HCT116 (cell line): Measurements from ENCODE around the gene GOLT1B. TPM values are rescaled to one million over a fixed set of nuclear protein-coding genes. Genes with fewer than 3 reads are reported as not detected.

Source experiments
- ATAC-seq: fragments of 200-7000 bp; cut with Tn5 transposase; 2 replicates; pipeline ENCODE4 v1.9.1; 2020; ENCODE audit warnings: mild to moderate bottlenecking, moderate library complexity
- BruUV-seq: library from RNA; stranded (reverse); fragments of 400-500 nt; replicated peaks from 2 replicates; lab custom pipeline; 2021; lab: Mats Ljungman, UMichigan
- CTCF ChIA-PET: fragments of 300-600 bp; sonication (Branson Sonifier 250); formaldehyde crosslinking; loops from one replicate; lab custom pipeline; 2021; ENCODE audit warnings: antibody characterized with exemption; lab: Charles Lee
- POLR2A ChIA-PET: fragments of 300-600, 350-600 bp; sonication (Branson Sonifier 250); formaldehyde crosslinking; loops from one replicate; lab custom pipeline; 2021; ENCODE audit warnings: antibody characterized with exemption; lab: Charles Lee
- RAD21 ChIA-PET, 2 experiments: fragments of 300-600 bp; sonication (Branson Sonifier 250); formaldehyde crosslinking; loops; one replicate each; lab custom pipeline; 2023; ENCODE audit warnings: low total read pairs in 2 of 2; ENCODE audit not compliant: uncharacterized antibody in 2 of 2, unreplicated experiment in 2 of 2, low non-redundant PET in 1 of 2; lab: Charles Lee
- DNase-seq: peaks from one replicate; pipeline ENCODE4 v3.0.0-alpha.2; 2010; ENCODE audit warnings: low read depth, low spot score
- H2AFZ ChIP-seq: fragments of 200-600 bp; shearing (Covaris generic), sonication (generic); 2 replicates; pipeline ENCODE4 v1.6.1; 2017; ENCODE audit warnings: low read depth, mixed run types, mixed read lengths, antibody characterized with exemption, low read length; ENCODE audit not compliant: poor library complexity, severe bottlenecking
- H3K27ac ChIP-seq: 2 replicates; pipeline ENCODE4 v1.5.1; 2012; ENCODE audit warnings: low read depth, low read length
- H3K27me3 ChIP-seq: fragments of 200-600 bp; sonication (generic); 2 replicates; pipeline ENCODE4 v1.6.1; 2016; ENCODE audit warnings: mixed run types, low read length, mixed read lengths; ENCODE audit not compliant: insufficient read depth
- H3K36me3 ChIP-seq, 2 experiments: fragments of 200-500 bp in 1 of 2; fragments of 200-600 bp in 1 of 2; sonication (Bioruptor generic) in 1 of 2; sonication (generic) in 1 of 2; 2 replicates each; pipeline versions ENCODE4 v1.5.1 to v1.6.1; 2014 to 2016; ENCODE audit warnings: low read length in 2 of 2, inconsistent platforms in 1 of 2, mixed read lengths in 1 of 2, mixed run types in 1 of 2; ENCODE audit not compliant: insufficient read depth in 2 of 2, control insufficient read depth in 1 of 2
- H3K4me1 ChIP-seq, 2 experiments: fragments of 200-600 bp in 1 of 2; sonication (generic) in 1 of 2; 2 replicates each; pipeline versions ENCODE4 v1.5.1 to v1.6.1; 2012 to 2017; ENCODE audit warnings: low read length in 2 of 2, inconsistent platforms in 1 of 2, mild to moderate bottlenecking in 1 of 2, mixed read lengths in 1 of 2, mixed run types in 1 of 2, moderate library complexity in 1 of 2; ENCODE audit not compliant: insufficient read depth in 2 of 2, control insufficient read depth in 1 of 2
- H3K4me2 ChIP-seq: fragments of 200-600 bp; sonication (generic); 2 replicates; pipeline ENCODE4 v1.6.1; 2017; ENCODE audit warnings: mixed run types, low read length, mixed read lengths
- H3K4me3 ChIP-seq, 2 experiments: fragments of 200-600 bp in 1 of 2; sonication (generic) in 1 of 2; replicated peaks in 1 of 2; 2 replicates each; pipeline ENCODE4 v1.5.1; 2011 to 2016; ENCODE audit warnings: low read length in 2 of 2, control low read depth in 1 of 2, low read depth in 1 of 2, mild to moderate bottlenecking in 1 of 2, mixed read lengths in 1 of 2, mixed run types in 1 of 2
- H3K79me2 ChIP-seq: fragments of 200-600 bp; sonication (generic); 2 replicates; pipeline ENCODE4 v1.6.1; 2017; ENCODE audit warnings: mild to moderate bottlenecking, mixed run types, low read length, moderate library complexity, mixed read lengths; ENCODE audit not compliant: insufficient read depth
- H3K9ac ChIP-seq: fragments of 200-600 bp; sonication (generic); 2 replicates; pipeline ENCODE4 v1.6.1; 2016; ENCODE audit warnings: low read length, mixed read lengths
- H3K9me2 ChIP-seq: fragments of 200-600 bp; sonication (generic), shearing (Covaris generic); 2 replicates; pipeline ENCODE4 v1.6.1; 2017; ENCODE audit warnings: mixed run types, mild to moderate bottlenecking, moderate library complexity; ENCODE audit not compliant: insufficient read depth
- H3K9me3 ChIP-seq, 2 experiments: fragments of 200-500 bp in 1 of 2; fragments of 200-600 bp in 1 of 2; sonication (Bioruptor generic) in 1 of 2; sonication (generic) in 1 of 2; 2 replicates each; pipeline ENCODE4 v1.6.1; 2014 to 2017; ENCODE audit warnings: low read length in 2 of 2, mixed read lengths in 2 of 2, inconsistent platforms in 1 of 2, low read depth in 1 of 2, mild to moderate bottlenecking in 1 of 2, mixed run types in 1 of 2, moderate library complexity in 1 of 2; ENCODE audit not compliant: control insufficient read depth in 1 of 2, insufficient read depth in 1 of 2
- H4K20me1 ChIP-seq: fragments of 200-600 bp; sonication (generic), shearing (Covaris generic); 2 replicates; pipeline ENCODE4 v1.6.1; 2017; ENCODE audit warnings: mixed run types, mild to moderate bottlenecking, moderate library complexity; ENCODE audit not compliant: insufficient read depth
- ATF3 ChIP-seq: IDR thresholded peaks from 2 replicates; pipeline ENCODE4 v1.6.1; 2012
- CEBPB ChIP-seq: IDR thresholded peaks from 2 replicates; pipeline ENCODE4 v1.6.1; 2012; ENCODE audit warnings: low read depth
- EGR1 ChIP-seq: IDR thresholded peaks from 2 replicates; pipeline ENCODE4 v1.6.1; 2012; ENCODE audit warnings: low read depth
- ELF1 ChIP-seq: IDR thresholded peaks from 2 replicates; pipeline ENCODE4 v1.6.1; 2012; ENCODE audit warnings: low read depth, borderline replicate concordance
- EZH2 ChIP-seq: fragments of 200-600 bp; sonication (generic); IDR thresholded peaks from 2 replicates; pipeline ENCODE4 v1.6.1; 2017; ENCODE audit warnings: antibody characterized with exemption, mixed run types
- EZH2phosphoT487 ChIP-seq: fragments of 200-600 bp; IDR thresholded peaks from 2 replicates; pipeline ENCODE4 v1.6.1; 2018; ENCODE audit warnings: antibody characterized with exemption, borderline replicate concordance
- FOSL1 ChIP-seq: IDR thresholded peaks from 2 replicates; pipeline ENCODE4 v1.6.1; 2012; ENCODE audit warnings: low read depth
- JUND ChIP-seq: IDR thresholded peaks from 2 replicates; pipeline ENCODE4 v1.6.1; 2012
- MAX ChIP-seq: IDR thresholded peaks from 2 replicates; pipeline ENCODE4 v1.6.1; 2012
- POLR2A ChIP-seq: IDR thresholded peaks from 2 replicates; pipeline ENCODE4 v1.7.0; 2011; ENCODE audit warnings: borderline replicate concordance; ENCODE audit not compliant: insufficient read depth, insufficient read length; ENCODE audit errors: extremely low read depth
- RAD21 ChIP-seq: IDR thresholded peaks from 2 replicates; pipeline ENCODE4 v1.6.1; 2012; ENCODE audit warnings: low read depth, mild to moderate bottlenecking
- SRF ChIP-seq: IDR thresholded peaks from 2 replicates; pipeline ENCODE4 v1.6.1; 2012; ENCODE audit warnings: low read depth
- YY1 ChIP-seq: IDR thresholded peaks from 2 replicates; pipeline ENCODE4 v1.6.1; 2011; ENCODE audit warnings: low read length, low read depth, moderate library complexity, mild to moderate bottlenecking; ENCODE audit not compliant: insufficient replicate concordance; ENCODE audit errors: extremely low read depth
- ZNF274 ChIP-seq: fragments of 200-500 bp; sonication (Bioruptor generic); IDR thresholded peaks from 2 replicates; pipeline ENCODE4 v1.6.1; 2014; ENCODE audit warnings: mild to moderate bottlenecking, low read depth, low read length, inconsistent platforms
- intact Hi-C: fragments of 100-400 bp; cut with micrococcal nuclease; formaldehyde crosslinking; loops from 2 replicates; pipeline ENCODE4 v1.10.0; 2022
- total RNA-seq: library from RNA; stranded (reverse); gene quantifications from one replicate; pipeline ENCODE4 v1.2.1, GENCODE V29; 2021; ENCODE audit not compliant: unreplicated experiment

Gene GOLT1B
- total RNA-seq, 1 experiment from 2014 or later, result 43.5 TPM

- H3K4me3 ChIP-seq, result no peak overlapping the region
- no peaks in the 10 kb centered on the region for H3K27me3 ChIP-seq
- no TSS peak for BruUV-seq
- DNase-seq, result no peak
- POLR2A ChIA-PET, result no interaction called here
- TF ChIP-seq JUND, result no peak
- TF ChIP-seq ELF1, result no peak
- TF ChIP-seq RAD21, result no peak
- no peak for TF ChIP-seq SRF
- no peak for TF ChIP-seq YY1
- TF ChIP-seq MAX, result no peak
- no peak for TF ChIP-seq POLR2A
- no peak for TF ChIP-seq CEBPB
- no peak for TF ChIP-seq ATF3
- TF ChIP-seq EGR1, result no peak
- TF ChIP-seq EZH2, result no peak
- TF ChIP-seq EZH2phosphoT487, result no peak
- TF ChIP-seq, all 23 proteins: peak for 0
- RAD21 ChIA-PET, result no interaction called here
- H3K9ac ChIP-seq, result no peak overlapping the region
- intact Hi-C loops, result no loop called here
- no peak overlapping the region for H3K4me2 ChIP-seq
- no peak overlapping the region for H2AFZ ChIP-seq
- ATAC-seq, result no peak
- CTCF ChIA-PET, result no interaction called here
- no peaks in the 10 kb centered on the region for H3K9me3 ChIP-seq
- no peaks in the 10 kb centered on the region for H3K36me3 ChIP-seq
- no peaks in the 10 kb centered on the region for H4K20me1 ChIP-seq
- H3K27ac ChIP-seq, result no peak overlapping the region
- no peaks in the 10 kb centered on the region for H3K4me1 ChIP-seq
- no peaks in the 10 kb centered on the region for H3K9me2 ChIP-seq
- no peaks in the 10 kb centered on the region for H3K79me2 ChIP-seq
Measured at GRCh38 chr12:21542403-21542802, 40.8 kb downstream of the GOLT1B start.

GRCh38 chr12:21543151-21543550 is 41.6 kb downstream of the GOLT1B start:
- no peak overlapping the region for H3K4me2 ChIP-seq
- no peaks in the 10 kb centered on the region for H3K79me2 ChIP-seq
- H3K36me3 ChIP-seq, result no peaks in the 10 kb centered on the region
- no peaks in the 10 kb centered on the region for H3K4me1 ChIP-seq
- CTCF ChIA-PET, result no interaction called here
- no peak overlapping the region for H2AFZ ChIP-seq
- no peaks in the 10 kb centered on the region for H3K27me3 ChIP-seq
- TF ChIP-seq FOSL1 (no peak), ZNF274 (no peak), EGR1 (no peak), EZH2 (no peak)
- TF ChIP-seq, all 23 proteins: peak for 0
- Histone ChIP-seq H4K20me1 (no peaks in the 10 kb centered on the region), H3K9me2 (no peaks in the 10 kb centered on the region), H3K27ac (no peak overlapping the region), H3K4me3 (no peak overlapping the region), H3K9ac (no peak overlapping the region), H3K9me3 (no peaks in the 10 kb centered on the region)
- ChIA-PET POLR2A (no interaction called here), RAD21 (no interaction called here)
- DNase-seq (no peak), ATAC-seq (no peak)
- BruUV-seq, result no TSS peak
- intact Hi-C loops, result no loop called here
